Esophagus muscularis mucosa (tissue), 4 donors: ENCODE measurements around the gene C1S. TPM values are rescaled to one million over a fixed set of nuclear protein-coding genes. Genes with fewer than 3 reads are reported as not detected.
A peak's percentile ranks its signal among the peaks of the same experiment; 100 is the strongest.

ENCODE experiments used
- DNase-seq: peaks from one replicate; pipeline ENCODE4 v3.0.0-alpha.2; 2017; ENCODE audit errors: extremely low spot score
- H3K27ac ChIP-seq, 4 donors: fragments of 200-600 bp; sonication (generic); replicated peaks in 1 of 4; 1 replicate in 3 of 4; 2 replicates in 1 of 4; pipeline ENCODE4 v1.5.1; 2016 to 2019; ENCODE audit warnings: mild to moderate bottlenecking in 1 of 4
- H3K27me3 ChIP-seq, 4 donors: fragments of 200-600 bp; sonication (generic); one replicate each; pipeline versions ENCODE4 v1.5.1 to v1.6.0; 2016 to 2019
- H3K36me3 ChIP-seq, 4 donors: fragments of 200-600 bp; sonication (generic); one replicate each; pipeline ENCODE4 v1.5.1; 2016 to 2019
- H3K4me1 ChIP-seq, 4 donors: fragments of 200-600 bp; sonication (generic); one replicate each; pipeline ENCODE4 v1.5.1; 2016 to 2019
- H3K4me3 ChIP-seq, 4 donors: fragments of 200-600 bp; sonication (generic); 1 replicate in 2 of 4; 2 replicates in 2 of 4; pipeline ENCODE4 v1.5.1; 2016 to 2019; ENCODE audit warnings: mild to moderate bottlenecking in 4 of 4, moderate library complexity in 1 of 4
- H3K9me3 ChIP-seq, 4 donors: fragments of 200-600 bp; sonication (generic); 1 replicate in 3 of 4; 2 replicates in 1 of 4; pipeline ENCODE4 v1.5.1; 2016 to 2019
- EP300 ChIP-seq: sonication (generic); formaldehyde crosslinking; IDR thresholded peaks from one replicate; pipeline ENCODE4 v1.6.1; 2017; ENCODE audit warnings: antibody characterized with exemption
- POLR2A ChIP-seq: fragments of 450-650 bp; IDR thresholded peaks from one replicate; pipeline ENCODE4 v1.6.1; 2017; ENCODE audit warnings: antibody characterized with exemption, moderate library complexity, mild to moderate bottlenecking, low read depth
- POLR2AphosphoS5 ChIP-seq, 2 donors: sonication (generic); formaldehyde crosslinking; IDR thresholded peaks; one replicate each; pipeline ENCODE4 v1.6.1; 2017; ENCODE audit warnings: antibody characterized with exemption in 2 of 2
- WGBS: methylation state at CpG from one replicate; pipeline ENCODE4 v1.1.5; 2018; 5-methylcytosine and 5-hydroxymethylcytosine counted together
- intact Hi-C: fragments of 100-400 bp; cut with DNase I; formaldehyde crosslinking; loops from one replicate; pipeline ENCODE4 v1.15.1; 2023
- total RNA-seq, 4 donors: library from RNA; depleted of rRNA; stranded (reverse); fragments of >200 nt; gene quantifications; one replicate each; pipeline versions ENCODE4 v1.1.0 to v1.2.1, GENCODE V29; 2016
- TF ChIP-seq, protein P1 (sequence below), 3 experiments: fragments of 200-600 bp in 2 of 3; fragments of 450-650 bp in 1 of 3; sonication (generic) in 2 of 3; IDR thresholded peaks; one replicate each; pipeline ENCODE4 v1.5.1; 2017 to 2019; ENCODE audit warnings: antibody characterized with exemption in 3 of 3, mild to moderate bottlenecking in 2 of 3, moderate library complexity in 1 of 3

The C1S gene
- total RNA-seq, 4 donors from 2014 or later, result 454 to 549 (median 512) TPM

DNA sequence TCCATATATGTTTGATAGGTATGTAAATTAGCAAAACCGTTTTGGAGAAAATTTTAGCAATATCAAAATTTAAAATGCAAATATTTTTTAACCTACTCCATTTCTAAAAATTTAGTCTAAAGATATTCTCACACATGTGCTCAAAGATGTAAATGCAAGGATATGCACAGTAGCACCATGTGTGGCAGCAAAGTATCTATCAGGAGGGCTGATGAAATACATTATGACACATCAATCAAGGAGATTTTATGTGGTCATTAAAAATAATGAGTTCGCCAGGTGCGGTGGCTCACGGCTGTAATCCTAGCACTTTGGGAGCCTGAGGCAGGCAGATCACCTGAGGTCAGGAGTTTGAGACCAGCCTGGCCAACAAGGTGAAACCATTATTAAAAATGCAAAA lies 39.7 kb downstream of the C1S start:
- H3K9me3 ChIP-seq, result no peaks in the 10 kb centered on the region
- H3K27ac ChIP-seq, result no peak overlapping the region
- intact Hi-C loops, result no loop called here
- H3K36me3 ChIP-seq, result peaks cover 6 to 74% (median 32%) of the 10 kb centered on the region in 4 donors
- peaks cover 0 to 12% (median 11%) of the 10 kb centered on the region in 4 donors for H3K4me1 ChIP-seq
- H3K27me3 ChIP-seq, result no peaks in the 10 kb centered on the region
- DNase-seq, result no peak
- no peak overlapping the region for H3K4me3 ChIP-seq
- no peak for TF ChIP-seq POLR2AphosphoS5 (IDR thresholded peaks at IDR 0.05)
- 90% methylated on average over 4 of the region's 4 CpGs for WGBS

DNA sequence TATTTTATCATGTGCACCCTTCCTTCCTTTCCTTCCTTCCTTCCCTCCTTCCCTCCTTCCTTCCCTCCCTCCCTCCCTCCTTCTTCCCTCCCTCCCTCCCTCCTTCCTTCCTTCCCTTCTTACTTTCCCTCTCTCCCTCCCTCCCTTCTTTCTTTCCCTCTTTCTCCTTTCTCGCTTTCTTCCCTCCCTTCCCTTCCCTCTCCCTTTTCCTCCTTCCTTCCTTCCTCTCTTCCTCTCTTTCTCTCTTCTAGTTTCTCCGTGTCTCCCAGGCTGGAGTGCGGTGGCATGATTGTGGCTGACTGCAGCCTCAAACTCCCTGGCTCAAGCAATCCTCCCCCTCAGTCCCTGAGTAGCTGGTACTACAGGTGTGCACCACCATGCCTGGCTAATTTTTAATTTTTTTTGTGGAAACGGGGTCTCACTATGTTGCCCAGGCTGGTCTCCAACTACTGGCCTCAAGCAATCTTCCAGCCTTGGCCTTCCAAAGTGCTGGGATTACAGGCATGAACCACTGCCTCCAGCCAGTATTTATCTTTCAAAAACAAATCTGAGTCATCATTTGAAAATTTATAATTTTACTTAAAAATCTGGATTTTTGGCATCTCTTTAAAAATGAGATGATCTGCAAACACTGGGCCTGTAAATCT lies 40.7 kb downstream of the C1S start:
- H3K4me1 ChIP-seq, result peaks cover 0 to 14% (median 13%) of the 10 kb centered on the region in 4 donors
- no peak for TF ChIP-seq POLR2AphosphoS5 (IDR thresholded peaks at IDR 0.05)
- TF ChIP-seq, protein P1, sequence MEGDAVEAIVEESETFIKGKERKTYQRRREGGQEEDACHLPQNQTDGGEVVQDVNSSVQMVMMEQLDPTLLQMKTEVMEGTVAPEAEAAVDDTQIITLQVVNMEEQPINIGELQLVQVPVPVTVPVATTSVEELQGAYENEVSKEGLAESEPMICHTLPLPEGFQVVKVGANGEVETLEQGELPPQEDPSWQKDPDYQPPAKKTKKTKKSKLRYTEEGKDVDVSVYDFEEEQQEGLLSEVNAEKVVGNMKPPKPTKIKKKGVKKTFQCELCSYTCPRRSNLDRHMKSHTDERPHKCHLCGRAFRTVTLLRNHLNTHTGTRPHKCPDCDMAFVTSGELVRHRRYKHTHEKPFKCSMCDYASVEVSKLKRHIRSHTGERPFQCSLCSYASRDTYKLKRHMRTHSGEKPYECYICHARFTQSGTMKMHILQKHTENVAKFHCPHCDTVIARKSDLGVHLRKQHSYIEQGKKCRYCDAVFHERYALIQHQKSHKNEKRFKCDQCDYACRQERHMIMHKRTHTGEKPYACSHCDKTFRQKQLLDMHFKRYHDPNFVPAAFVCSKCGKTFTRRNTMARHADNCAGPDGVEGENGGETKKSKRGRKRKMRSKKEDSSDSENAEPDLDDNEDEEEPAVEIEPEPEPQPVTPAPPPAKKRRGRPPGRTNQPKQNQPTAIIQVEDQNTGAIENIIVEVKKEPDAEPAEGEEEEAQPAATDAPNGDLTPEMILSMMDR (IDR thresholded peaks at IDR 0.05), result no peak
- no peak for TF ChIP-seq POLR2A
- TF ChIP-seq EP300, result no peak
- 84% methylated on average over 4 of the region's 4 CpGs for WGBS
- H3K9me3 ChIP-seq, result no peaks in the 10 kb centered on the region
- no peaks in the 10 kb centered on the region for H3K27me3 ChIP-seq
- DNase-seq, result no peak
- peak overlapping the region in 2 of 4 donors; percentile 46 to 60 for H3K27ac ChIP-seq
- H3K4me3 ChIP-seq, result peak overlapping the region in 1 of 4 donors; percentile 9
- peaks cover 6 to 74% (median 32%) of the 10 kb centered on the region in 4 donors for H3K36me3 ChIP-seq
- intact Hi-C loops, result no loop called here

DNA sequence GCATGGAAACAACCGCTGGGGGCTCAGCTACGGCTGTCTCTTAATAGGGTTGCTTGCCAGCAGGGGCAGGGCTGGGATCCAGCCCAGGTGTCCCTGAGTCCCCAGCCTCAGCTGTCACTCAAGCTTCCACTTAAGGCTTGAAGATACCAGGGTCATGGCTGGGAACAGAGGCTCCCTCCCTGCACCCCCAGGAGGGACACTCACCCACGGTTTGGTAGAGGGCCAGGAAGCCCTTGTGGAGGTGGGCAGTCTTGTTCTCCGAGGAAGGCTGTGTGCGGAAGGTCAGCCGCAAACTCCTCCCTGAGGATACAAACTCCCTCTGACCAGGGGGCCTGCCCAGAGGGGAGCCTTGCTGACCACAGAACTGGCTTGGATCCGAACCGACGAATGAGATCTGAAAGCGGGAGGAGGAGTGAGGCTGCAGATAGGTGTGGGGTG lies 41.2 kb downstream of the C1S start:
- no peak for TF ChIP-seq POLR2AphosphoS5 (IDR thresholded peaks at IDR 0.05)
- TF ChIP-seq POLR2A, result no peak
- TF ChIP-seq EP300, result no peak
- TF ChIP-seq, protein P1 (IDR thresholded peaks at IDR 0.05), result no peak
- 62% methylated on average over 10 of the region's 10 CpGs for WGBS
- Histone ChIP-seq H3K27ac (peak overlapping the region in 3 of 4 donors; percentile 11 to 60 (median 44)), H3K9me3 (no peaks in the 10 kb centered on the region), H3K4me1 (peaks cover 0 to 19% (median 18%) of the 10 kb centered on the region in 4 donors), H3K36me3 (peaks cover 6 to 73% (median 32%) of the 10 kb centered on the region in 4 donors), H3K4me3 (peak overlapping the region in 1 of 4 donors; percentile 9), H3K27me3 (no peaks in the 10 kb centered on the region)
- no peak for DNase-seq
- intact Hi-C loops, result no loop called here

DNA sequence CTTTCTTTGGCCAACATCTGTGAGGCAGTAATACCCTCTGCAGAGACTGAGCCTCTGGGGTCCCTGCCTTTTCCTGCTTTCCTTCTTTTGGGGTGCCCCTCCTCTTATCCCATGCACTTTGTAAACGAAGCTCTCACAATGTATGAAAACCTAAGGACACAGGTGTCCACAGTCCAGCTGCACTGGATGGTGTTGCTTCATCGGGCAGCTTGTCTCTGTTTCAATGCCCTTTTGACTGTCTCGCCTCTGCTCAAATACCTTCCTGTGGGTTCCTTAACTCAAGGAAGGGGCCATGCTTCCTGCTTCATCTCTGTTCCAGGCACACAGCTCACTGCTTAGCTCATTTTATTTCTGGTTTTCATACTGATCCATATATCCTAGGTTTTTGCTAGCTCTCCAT lies 42.1 kb downstream of the C1S start:
- no peak for DNase-seq
- H3K36me3 ChIP-seq, result peaks cover 6 to 67% (median 30%) of the 10 kb centered on the region in 4 donors

DNA sequence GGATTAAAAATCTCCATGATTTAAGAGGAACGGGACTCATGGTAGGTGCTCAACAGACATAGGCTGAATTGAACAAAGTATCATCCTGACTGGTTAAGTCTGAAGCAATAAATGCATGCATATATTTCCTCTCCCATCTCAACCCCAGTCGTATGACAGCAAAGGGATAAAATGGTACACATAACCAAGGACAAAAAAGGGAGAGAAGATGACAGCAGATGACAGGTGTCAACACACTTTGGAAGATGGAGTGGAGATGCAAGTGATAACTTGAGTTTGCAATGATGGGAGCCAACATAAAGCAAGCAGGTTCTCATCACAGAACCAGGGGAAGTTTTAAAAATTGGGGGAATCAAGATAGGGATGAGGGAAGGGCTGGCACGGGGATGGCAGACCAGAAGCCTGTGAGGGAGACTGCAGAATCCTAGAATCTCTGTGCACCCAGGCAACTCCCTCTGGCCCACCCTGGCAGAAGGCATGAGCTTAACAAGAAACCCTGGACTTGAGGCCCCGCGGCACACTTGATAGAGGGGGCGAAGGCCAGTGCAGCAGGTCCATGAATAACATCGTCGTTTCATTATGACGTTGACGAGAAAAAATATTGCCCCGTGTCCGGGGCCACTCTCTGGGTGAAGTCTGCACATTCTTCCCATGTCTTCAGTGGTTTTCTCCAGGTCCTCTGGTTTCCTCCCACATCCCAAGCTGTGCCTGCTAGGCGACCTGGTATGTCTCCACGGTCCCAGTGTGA lies 43.5 kb downstream of the C1S start:
- H3K27ac ChIP-seq, result no peak overlapping the region
- H3K4me3 ChIP-seq, result no peak overlapping the region
- no peaks in the 10 kb centered on the region for H3K9me3 ChIP-seq
- H3K27me3 ChIP-seq, result no peaks in the 10 kb centered on the region
- peaks cover 10 to 33% (median 33%) of the 10 kb centered on the region in 4 donors for H3K4me1 ChIP-seq
- TF ChIP-seq POLR2A (no peak), POLR2AphosphoS5 (IDR thresholded peaks at IDR 0.05) (no peak), EP300 (no peak)
- TF ChIP-seq, protein P1 (IDR thresholded peaks at IDR 0.05), result no peak
- DNase-seq, result no peak
- intact Hi-C loops, result no loop called here
- WGBS, result 95% methylated on average over 14 of the region's 14 CpGs
- peaks cover 6 to 52% (median 23%) of the 10 kb centered on the region in 4 donors for H3K36me3 ChIP-seq

More for the DNA sequence above, 42.1 kb downstream of the C1S start:
- Histone ChIP-seq H3K27me3 (no peaks in the 10 kb centered on the region), H3K9me3 (no peaks in the 10 kb centered on the region), H3K4me1 (peaks cover 2 to 28% (median 27%) of the 10 kb centered on the region in 4 donors), H3K27ac (no peak overlapping the region), H3K4me3 (no peak overlapping the region)
- no peak for TF ChIP-seq EP300
- no peak for TF ChIP-seq POLR2A
- TF ChIP-seq POLR2AphosphoS5 (IDR thresholded peaks at IDR 0.05), result no peak
- TF ChIP-seq, protein P1 (IDR thresholded peaks at IDR 0.05), result no peak
- 90% methylated on average over 3 of the region's 3 CpGs for WGBS
- intact Hi-C loops, result no loop called here
